Measurements from ENCODE around the gene HECW1. TPM values are rescaled to one million over a fixed set of nuclear protein-coding genes. Genes with fewer than 3 reads are reported as not detected.

Gene HECW1
- total and polyA plus RNA-seq, 2 donors = 0.16 to 1.2 TPM

GRCh38 chr7:43433639-43434038, 321.2 kb downstream of the HECW1 start:
- Histone ChIP-seq H3K4me1 (ENCODE audit: insufficient read depth) (no peaks in the 10 kb centered on the region), H3K36me3 (ENCODE audit: insufficient read depth) (no peaks in the 10 kb centered on the region), H3K4me3 (ENCODE audit: low read depth, low read length) (no peak overlapping the region), H3K27ac (ENCODE audit: low read depth) (no peak overlapping the region)
- 91% methylated on average over 1 of the region's 1 CpG for WGBS
- no peak for DNase-seq (ENCODE audit: extremely low spot score)

GRCh38 chr7:43437001-43437400, 324.6 kb downstream of the HECW1 start:
- no peak overlapping the region for H3K4me3 ChIP-seq (ENCODE audit: low read depth, low read length)
- no peak overlapping the region for H3K27ac ChIP-seq (ENCODE audit: low read depth)
- no peaks in the 10 kb centered on the region for H3K36me3 ChIP-seq (ENCODE audit: insufficient read depth)
- no peaks in the 10 kb centered on the region for H3K4me1 ChIP-seq (ENCODE audit: insufficient read depth)
- no peak for DNase-seq (ENCODE audit: extremely low spot score)
- WGBS = 47% methylated on average over 5 of the region's 5 CpGs

DNA sequence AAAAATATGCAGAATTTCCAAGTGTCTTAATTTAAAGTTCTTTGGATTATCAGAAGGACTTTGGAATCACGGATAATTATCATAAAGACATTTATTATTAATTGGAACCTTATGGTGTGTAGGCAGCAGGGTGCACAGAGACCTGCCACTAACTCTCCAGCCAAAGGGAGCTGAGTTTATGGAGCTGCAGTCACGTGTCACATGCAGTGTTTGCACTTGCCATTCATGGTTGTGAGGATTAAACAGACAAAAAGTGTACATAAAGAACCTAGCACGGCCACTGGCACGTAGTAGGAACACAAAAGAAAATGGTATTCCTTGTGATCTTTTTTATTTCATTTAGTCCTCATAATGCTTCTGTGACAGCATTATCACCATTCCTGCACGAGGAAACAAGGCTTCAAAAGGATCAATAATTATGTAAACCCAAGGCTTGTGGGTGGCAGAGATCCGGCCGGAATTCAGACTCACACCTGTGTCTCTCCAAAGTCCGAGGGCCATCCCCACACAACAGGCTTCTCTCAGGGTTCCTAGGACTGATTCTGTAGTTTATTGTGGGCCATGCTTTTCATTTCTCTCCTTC, 326.5 kb downstream of the HECW1 start:
- Histone ChIP-seq H3K27ac (ENCODE audit: low read depth) (no peak overlapping the region), H3K4me1 (ENCODE audit: insufficient read depth) (no peaks in the 10 kb centered on the region), H3K36me3 (ENCODE audit: insufficient read depth) (no peaks in the 10 kb centered on the region), H3K4me3 (ENCODE audit: low read depth, low read length) (no peak overlapping the region)
- WGBS = 53% methylated on average over 8 of the region's 8 CpGs
- no peak for DNase-seq (ENCODE audit: extremely low spot score)

DNA sequence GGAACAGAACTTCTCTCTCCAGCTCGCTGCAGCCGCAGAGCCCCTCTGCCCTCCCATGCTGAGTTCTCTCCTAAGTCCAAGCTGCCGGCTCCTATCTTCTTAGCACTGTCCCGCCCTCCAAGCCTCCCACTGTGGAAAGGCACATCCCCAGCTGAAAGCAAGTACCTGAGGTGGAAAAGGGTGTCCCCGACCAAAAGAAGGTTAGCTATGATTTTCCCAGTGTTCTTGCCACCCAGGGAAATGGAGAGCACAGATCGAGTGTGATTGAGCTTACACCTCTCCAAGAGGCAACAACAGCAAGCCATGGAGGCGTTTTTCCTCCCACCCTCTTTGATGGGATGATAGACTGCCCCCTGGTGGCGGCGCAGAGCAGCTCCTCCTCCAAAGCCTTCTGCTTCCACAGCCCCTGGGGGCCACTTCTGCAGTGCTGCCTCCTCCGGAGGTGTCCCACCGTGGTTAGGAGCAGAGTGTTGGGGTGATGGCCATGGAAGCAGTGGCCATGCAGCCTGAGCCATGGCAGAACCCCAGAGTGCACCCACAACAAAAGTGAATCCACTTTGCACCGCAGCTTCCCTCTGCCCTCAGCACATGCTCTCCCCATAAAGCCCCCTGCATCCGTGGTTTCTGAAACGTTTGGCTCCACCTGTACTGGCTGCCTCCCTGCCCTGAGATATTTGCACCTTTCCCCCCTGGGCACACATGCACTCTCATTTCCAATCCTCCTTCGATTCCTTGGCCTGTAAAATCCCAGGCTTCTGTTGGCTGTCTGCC, 327.4 kb downstream of the HECW1 start:
- 53% methylated on average over 15 of the region's 15 CpGs for WGBS
- Histone ChIP-seq H3K4me3 (ENCODE audit: low read depth, low read length) (no peak overlapping the region), H3K4me1 (ENCODE audit: insufficient read depth) (no peaks in the 10 kb centered on the region), H3K36me3 (ENCODE audit: insufficient read depth) (no peaks in the 10 kb centered on the region), H3K27ac (ENCODE audit: low read depth) (no peak overlapping the region)
- DNase-seq (ENCODE audit: extremely low spot score) = no peak

DNA sequence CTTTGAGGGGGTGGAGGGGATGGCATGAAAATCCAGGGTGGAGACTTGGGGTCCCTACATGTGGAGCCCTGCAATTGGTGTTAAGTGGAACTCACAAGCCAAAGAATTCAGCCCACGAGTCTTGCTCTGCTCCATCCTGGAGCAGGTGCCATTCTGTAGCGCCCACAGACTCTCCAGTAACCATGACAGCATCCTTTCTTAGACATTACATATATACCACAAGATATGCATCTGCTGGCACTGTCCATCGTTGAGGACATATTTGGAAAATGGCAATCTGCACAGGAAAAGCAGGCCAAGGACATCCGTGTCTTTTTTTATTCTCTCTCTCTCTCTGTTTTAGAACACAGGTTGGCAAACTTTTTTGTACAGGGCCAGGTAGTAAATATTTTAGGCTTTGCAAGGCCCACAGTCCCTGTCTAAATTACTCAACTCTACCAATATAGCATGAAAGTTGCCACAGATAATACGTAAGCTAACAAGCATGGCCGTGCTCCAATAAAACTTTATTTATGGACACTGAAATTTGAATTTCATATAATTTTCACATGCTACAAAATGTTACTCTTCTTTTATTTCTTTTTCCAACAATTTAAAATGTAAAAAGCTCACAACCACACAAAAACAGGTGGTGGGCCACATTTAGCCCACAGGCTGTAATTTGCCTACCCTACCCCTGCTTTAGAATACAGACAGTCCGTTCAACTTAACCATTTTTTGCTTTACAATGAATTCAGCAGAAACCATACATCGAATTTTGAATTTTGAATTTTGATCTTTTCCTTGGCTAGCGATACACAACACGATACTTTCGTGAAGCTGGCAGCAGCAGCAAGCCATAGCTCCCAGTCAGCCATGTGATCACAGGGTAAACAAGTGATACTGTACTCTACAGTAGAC, 329.0 kb downstream of the HECW1 start:
- Histone ChIP-seq H3K4me1 (ENCODE audit: insufficient read depth) (no peaks in the 10 kb centered on the region), H3K4me3 (ENCODE audit: low read depth, low read length) (no peak overlapping the region), H3K36me3 (ENCODE audit: insufficient read depth) (no peaks in the 10 kb centered on the region), H3K27ac (ENCODE audit: low read depth) (no peak overlapping the region)
- DNase-seq (ENCODE audit: extremely low spot score) = no peak
- WGBS = 86% methylated on average over 11 of the region's 11 CpGs

GRCh38 chr7:43443381-43443780, 330.9 kb downstream of the HECW1 start:
- no peak overlapping the region for H3K4me3 ChIP-seq (ENCODE audit: low read depth, low read length)
- H3K4me1 ChIP-seq (ENCODE audit: insufficient read depth) = no peaks in the 10 kb centered on the region
- H3K36me3 ChIP-seq (ENCODE audit: insufficient read depth) = no peaks in the 10 kb centered on the region
- DNase-seq (ENCODE audit: extremely low spot score) = no peak
- 14% methylated on average over 1 of the region's 1 CpG for WGBS
- no peak overlapping the region for H3K27ac ChIP-seq (ENCODE audit: low read depth)

GRCh38 chr7:43444711-43445578, 332.5 kb downstream of the HECW1 start:
- WGBS = 97% methylated on average over 72 of the region's 72 CpGs
- no peak for DNase-seq (ENCODE audit: extremely low spot score)

DNA sequence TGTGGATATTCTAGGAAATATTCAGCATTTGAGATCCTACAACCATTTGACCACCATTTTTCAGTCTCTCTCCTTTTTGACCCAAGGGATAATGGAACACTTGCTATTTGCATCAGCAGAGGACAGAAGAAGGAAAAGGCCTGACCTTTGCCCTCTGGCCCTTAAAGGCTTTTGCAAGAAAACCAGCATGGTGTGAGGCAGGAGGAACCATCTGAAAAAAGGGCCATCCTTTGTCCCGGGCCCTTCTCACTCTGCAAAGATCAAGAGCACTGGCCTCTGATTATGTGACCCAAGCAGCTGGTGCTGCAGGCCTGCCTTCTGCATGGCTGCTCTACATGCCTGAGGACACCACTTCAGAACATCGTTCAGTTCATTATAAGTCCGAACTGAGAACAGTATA, 337.1 kb downstream of the HECW1 start:
- no peak overlapping the region for H3K27ac ChIP-seq (ENCODE audit: low read depth)
- H3K36me3 ChIP-seq (ENCODE audit: insufficient read depth) = no peaks in the 10 kb centered on the region
- DNase-seq (ENCODE audit: extremely low spot score) = no peak
- WGBS = 82% methylated on average over 3 of the region's 3 CpGs
- no peak overlapping the region for H3K4me3 ChIP-seq (ENCODE audit: low read depth, low read length)
- H3K4me1 ChIP-seq (ENCODE audit: insufficient read depth) = no peaks in the 10 kb centered on the region

More at GRCh38 chr7:43444711-43445578, 332.5 kb downstream of the HECW1 start:
- Histone ChIP-seq H3K4me3 (ENCODE audit: low read depth, low read length) (no peak overlapping the region), H3K4me1 (ENCODE audit: insufficient read depth) (no peaks in the 10 kb centered on the region), H3K27ac (ENCODE audit: low read depth) (no peak overlapping the region), H3K36me3 (ENCODE audit: insufficient read depth) (no peaks in the 10 kb centered on the region)

GRCh38 chr7:43450894-43451293, 338.4 kb downstream of the HECW1 start:
- H3K4me1 ChIP-seq (ENCODE audit: insufficient read depth) = no peaks in the 10 kb centered on the region
- no peak overlapping the region for H3K4me3 ChIP-seq (ENCODE audit: low read depth, low read length)
- no peaks in the 10 kb centered on the region for H3K36me3 ChIP-seq (ENCODE audit: insufficient read depth)
- DNase-seq (ENCODE audit: extremely low spot score) = no peak
- WGBS = 78% methylated on average over 3 of the region's 3 CpGs
- H3K27ac ChIP-seq (ENCODE audit: low read depth) = no peak overlapping the region

DNA sequence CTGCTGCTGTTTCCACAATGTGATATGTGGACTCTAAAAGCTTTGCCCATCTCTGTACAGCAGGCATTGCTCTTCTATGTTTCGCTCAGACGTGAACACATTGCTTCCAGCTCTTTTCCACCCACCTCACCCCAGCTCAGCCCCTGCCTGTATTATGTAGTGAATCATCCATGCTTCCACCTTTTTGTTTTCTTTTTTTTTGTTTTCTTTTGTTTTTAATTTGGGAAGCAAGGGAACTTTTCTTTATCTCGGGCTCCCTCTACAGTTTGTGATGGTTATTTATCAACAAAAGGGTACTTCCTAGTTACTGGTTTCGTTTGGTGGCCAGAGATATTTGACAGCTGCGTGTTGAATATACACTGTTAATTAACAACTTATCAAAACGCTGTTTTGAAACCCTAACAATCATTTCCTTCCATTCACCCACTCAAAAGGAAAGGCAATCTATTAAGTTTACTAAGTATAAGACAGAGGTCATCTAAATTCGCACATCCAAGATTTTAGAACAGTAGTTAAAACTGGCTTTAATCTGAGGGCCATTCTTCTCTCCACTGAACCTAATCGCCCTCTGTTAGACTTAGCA, 342.6 kb downstream of the HECW1 start:
- Histone ChIP-seq H3K36me3 (ENCODE audit: insufficient read depth) (no peaks in the 10 kb centered on the region), H3K27ac (ENCODE audit: low read depth) (no peak overlapping the region), H3K4me1 (ENCODE audit: insufficient read depth) (no peaks in the 10 kb centered on the region), H3K4me3 (ENCODE audit: low read depth, low read length) (no peak overlapping the region)
- DNase-seq (ENCODE audit: extremely low spot score) = no peak
- WGBS = 30% methylated on average over 8 of the region's 8 CpGs

GRCh38 chr7:43456200-43456599, 343.8 kb downstream of the HECW1 start:
- H3K27ac ChIP-seq (ENCODE audit: low read depth) = no peak overlapping the region
- no peaks in the 10 kb centered on the region for H3K4me1 ChIP-seq (ENCODE audit: insufficient read depth)
- no peak for DNase-seq (ENCODE audit: extremely low spot score)
- H3K36me3 ChIP-seq (ENCODE audit: insufficient read depth) = no peaks in the 10 kb centered on the region
- WGBS = 76% methylated on average over 14 of the region's 14 CpGs
- H3K4me3 ChIP-seq (ENCODE audit: low read depth, low read length) = no peak overlapping the region

- Histone ChIP-seq H3K36me3 (ENCODE audit: insufficient read depth) (no peaks in the 10 kb centered on the region), H3K27ac (ENCODE audit: low read depth) (no peak overlapping the region), H3K4me1 (ENCODE audit: insufficient read depth) (no peaks in the 10 kb centered on the region), H3K4me3 (ENCODE audit: low read depth, low read length) (no peak overlapping the region)
- 50% methylated on average over 4 of the region's 4 CpGs for WGBS
- DNase-seq (ENCODE audit: extremely low spot score) = no peak
Observed at GRCh38 chr7:43458330-43459018, 346.0 kb downstream of the HECW1 start.

Measured in urinary bladder (tissue), 4 donors.